Neural cell (in vitro differentiated cells): ENCODE results near the gene SLC37A3. TPM values are rescaled to one million over a fixed set of nuclear protein-coding genes. Genes with fewer than 3 reads are reported as not detected.

Source experiments
- H2AFZ ChIP-seq: fragments of 200-600, 300-800 bp; sonication (generic), shearing (Covaris generic); 2 replicates; pipeline ENCODE4 v1.6.0; 2014; ENCODE audit warnings: low read depth, mild to moderate bottlenecking, antibody characterized with exemption, low read length, moderate library complexity
- H3F3A ChIP-seq: fragments of 200-600 bp; shearing (Covaris generic); 2 replicates; pipeline ENCODE4 v1.6.1; 2016; ENCODE audit warnings: mild to moderate bottlenecking, moderate library complexity, mixed read lengths, antibody characterized with exemption, low read length; ENCODE audit not compliant: insufficient read depth, poor library complexity, severe bottlenecking
- H3K27ac ChIP-seq: fragments of 200-600, 300-800 bp; sonication (generic), shearing (Covaris generic); 2 replicates; pipeline ENCODE4 v1.5.1; 2014; ENCODE audit warnings: mild to moderate bottlenecking, low read length, moderate library complexity
- H3K27me3 ChIP-seq: fragments of 300-800, 200-600 bp; sonication (generic), shearing (Covaris generic); 2 replicates; pipeline ENCODE4 v1.6.0; 2014; ENCODE audit warnings: mild to moderate bottlenecking, low read depth, low read length, moderate library complexity; ENCODE audit not compliant: insufficient read depth
- H3K36me3 ChIP-seq: fragments of 300-800, 200-600 bp; sonication (generic), shearing (Covaris generic); 2 replicates; pipeline ENCODE4 v1.5.1; 2014; ENCODE audit warnings: mild to moderate bottlenecking, antibody characterized with exemption, low read length, moderate library complexity; ENCODE audit not compliant: insufficient read depth
- H3K4me2 ChIP-seq: fragments of 300-800, 200-600 bp; sonication (generic), shearing (Covaris generic); 2 replicates; pipeline ENCODE4 v1.6.0; 2014; ENCODE audit warnings: mild to moderate bottlenecking, low read length
- H3K4me3 ChIP-seq: fragments of 300-800, 200-600 bp; sonication (generic), shearing (Covaris generic); 2 replicates; pipeline ENCODE4 v1.5.1; 2014; ENCODE audit warnings: mild to moderate bottlenecking, low read length, moderate library complexity
- H3K79me2 ChIP-seq: fragments of 200-600 bp; shearing (Covaris generic); replicated peaks from 2 replicates; pipeline ENCODE4 v1.6.0; 2014; ENCODE audit warnings: mild to moderate bottlenecking, low read length, moderate library complexity; ENCODE audit not compliant: insufficient read depth
- H3K9ac ChIP-seq: fragments of 300-800, 200-600 bp; sonication (generic), shearing (Covaris generic); 2 replicates; pipeline ENCODE4 v1.6.1; 2016; ENCODE audit warnings: mild to moderate bottlenecking, low read length, mixed read lengths
- H3K9me2 ChIP-seq: fragments of 200-600 bp; shearing (Covaris generic); 2 replicates; pipeline ENCODE4 v1.6.1; 2016; ENCODE audit warnings: mild to moderate bottlenecking, low read length, mixed read lengths; ENCODE audit not compliant: insufficient read depth
- H3K9me3 ChIP-seq: fragments of 200-600, 300-800 bp; sonication (generic), shearing (Covaris generic); 2 replicates; pipeline ENCODE4 v1.6.1; 2016; ENCODE audit warnings: mild to moderate bottlenecking, mixed run types, low read length, moderate library complexity, mixed read lengths
- H4K20me1 ChIP-seq: fragments of 200-600 bp; shearing (Covaris generic); 2 replicates; pipeline ENCODE4 v1.6.1; 2016; ENCODE audit warnings: mild to moderate bottlenecking, mixed run types; ENCODE audit not compliant: insufficient read depth
- EP300 ChIP-seq: fragments of 450-650 bp; conservative IDR thresholded peaks from 2 replicates; pipeline ENCODE4 v1.6.1; 2014; ENCODE audit warnings: antibody characterized with exemption, mild to moderate bottlenecking, moderate library complexity; ENCODE audit not compliant: poor library complexity, severe bottlenecking
- EZH2 ChIP-seq: fragments of 200-600, 300-800 bp; shearing (Covaris generic), sonication (generic); IDR thresholded peaks from 2 replicates; pipeline ENCODE4 v1.6.1; 2014; ENCODE audit warnings: antibody characterized with exemption, low read length, borderline replicate concordance, mild to moderate bottlenecking; ENCODE audit not compliant: insufficient read depth, poor library complexity, severe bottlenecking
- MXI1 ChIP-seq: fragments of 450-650 bp; conservative IDR thresholded peaks from 2 replicates; pipeline ENCODE4 v1.6.1; 2014; ENCODE audit warnings: antibody characterized with exemption, mild to moderate bottlenecking; ENCODE audit not compliant: poor library complexity, severe bottlenecking
- POLR2AphosphoS5 ChIP-seq: IDR thresholded peaks from 2 replicates; pipeline ENCODE4 v1.6.1; 2012
- RAD21 ChIP-seq: fragments of 450-650 bp; conservative IDR thresholded peaks from 2 replicates; pipeline ENCODE4 v1.6.1; 2014; ENCODE audit warnings: antibody characterized with exemption, mild to moderate bottlenecking, moderate library complexity
- REST ChIP-seq: IDR thresholded peaks from 2 replicates; pipeline ENCODE4 v1.6.1; 2012; ENCODE audit warnings: borderline replicate concordance
- SMC3 ChIP-seq: fragments of 450-650 bp; conservative IDR thresholded peaks from 2 replicates; pipeline ENCODE4 v1.6.1; 2014; ENCODE audit warnings: antibody characterized with exemption, mild to moderate bottlenecking, moderate library complexity; ENCODE audit not compliant: poor library complexity
- TAF1 ChIP-seq: IDR thresholded peaks from 2 replicates; pipeline ENCODE4 v1.6.1; 2012; ENCODE audit warnings: low read depth
- polyA plus RNA-seq: library from polyadenylated mRNA; depleted of rRNA; stranded (reverse); fragments of >200 nt; gene quantifications from 2 replicates; pipeline ENCODE4 v1.2.3, GENCODE V29; 2014
- TF ChIP-seq, protein P1 (sequence below): fragments of 450-650 bp; IDR thresholded peaks from 2 replicates; pipeline ENCODE4 v1.5.1; 2014; ENCODE audit warnings: antibody characterized with exemption, mild to moderate bottlenecking, moderate library complexity; ENCODE audit not compliant: poor library complexity, severe bottlenecking

SLC37A3 gene
- polyA plus RNA-seq, 1 donor from 2014 or later, result 176 TPM

DNA sequence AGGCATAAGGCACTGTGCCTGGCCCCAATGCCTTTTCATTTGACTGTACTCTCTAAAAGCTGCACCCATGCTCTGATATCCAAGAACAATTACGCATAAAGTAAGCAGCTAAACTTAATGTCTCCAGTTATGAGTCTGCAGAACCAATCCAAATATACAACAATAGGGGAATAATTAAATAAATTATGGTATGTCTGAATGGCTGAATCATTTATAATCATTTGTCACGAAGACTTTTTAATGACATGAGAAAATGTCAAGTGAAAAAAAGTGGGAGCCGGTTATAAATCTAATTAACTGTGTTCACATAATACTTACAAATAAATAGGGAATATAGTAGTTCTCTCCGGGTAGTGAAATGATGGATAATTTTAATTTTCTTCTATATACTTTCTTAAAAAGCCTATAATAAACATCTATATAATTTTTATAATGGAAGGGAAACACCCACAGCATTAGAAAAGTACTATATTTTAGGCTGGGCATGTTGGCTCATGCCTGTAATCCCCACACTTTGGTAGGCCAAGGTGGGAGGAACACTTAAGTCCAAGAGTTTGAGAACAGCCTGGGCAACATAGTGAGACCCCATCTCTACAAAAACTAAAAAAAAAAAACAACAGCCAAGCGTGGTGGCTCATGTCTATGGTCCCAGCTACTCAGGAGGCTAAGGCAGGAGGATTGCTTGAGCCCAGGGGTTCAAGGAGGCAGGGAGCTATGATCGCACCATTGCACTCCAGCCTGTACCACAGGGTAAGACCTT, 14.2 kb downstream of the SLC37A3 start:
- Histone ChIP-seq H3K9ac (no peak overlapping the region), H3K9me2 (no peaks in the 10 kb centered on the region), H2AFZ (no peak overlapping the region), H3F3A (no peaks in the 10 kb centered on the region), H3K4me3 (no peak overlapping the region), H4K20me1 (no peaks in the 10 kb centered on the region), H3K4me2 (no peak overlapping the region), H3K27me3 (no peaks in the 10 kb centered on the region), H3K79me2 (no peaks in the 10 kb centered on the region), H3K27ac (no peak overlapping the region), H3K9me3 (no peaks in the 10 kb centered on the region), H3K36me3 (no peaks in the 10 kb centered on the region)
- no peak for TF ChIP-seq TAF1
- no peak for TF ChIP-seq POLR2AphosphoS5
- no peak for TF ChIP-seq REST
- TF ChIP-seq RAD21, result no peak
- no peak for TF ChIP-seq MXI1
- no peak for TF ChIP-seq EP300
- TF ChIP-seq, protein P1, sequence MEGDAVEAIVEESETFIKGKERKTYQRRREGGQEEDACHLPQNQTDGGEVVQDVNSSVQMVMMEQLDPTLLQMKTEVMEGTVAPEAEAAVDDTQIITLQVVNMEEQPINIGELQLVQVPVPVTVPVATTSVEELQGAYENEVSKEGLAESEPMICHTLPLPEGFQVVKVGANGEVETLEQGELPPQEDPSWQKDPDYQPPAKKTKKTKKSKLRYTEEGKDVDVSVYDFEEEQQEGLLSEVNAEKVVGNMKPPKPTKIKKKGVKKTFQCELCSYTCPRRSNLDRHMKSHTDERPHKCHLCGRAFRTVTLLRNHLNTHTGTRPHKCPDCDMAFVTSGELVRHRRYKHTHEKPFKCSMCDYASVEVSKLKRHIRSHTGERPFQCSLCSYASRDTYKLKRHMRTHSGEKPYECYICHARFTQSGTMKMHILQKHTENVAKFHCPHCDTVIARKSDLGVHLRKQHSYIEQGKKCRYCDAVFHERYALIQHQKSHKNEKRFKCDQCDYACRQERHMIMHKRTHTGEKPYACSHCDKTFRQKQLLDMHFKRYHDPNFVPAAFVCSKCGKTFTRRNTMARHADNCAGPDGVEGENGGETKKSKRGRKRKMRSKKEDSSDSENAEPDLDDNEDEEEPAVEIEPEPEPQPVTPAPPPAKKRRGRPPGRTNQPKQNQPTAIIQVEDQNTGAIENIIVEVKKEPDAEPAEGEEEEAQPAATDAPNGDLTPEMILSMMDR, result no peak
- TF ChIP-seq EZH2, result no peak
- no peak for TF ChIP-seq SMC3

DNA sequence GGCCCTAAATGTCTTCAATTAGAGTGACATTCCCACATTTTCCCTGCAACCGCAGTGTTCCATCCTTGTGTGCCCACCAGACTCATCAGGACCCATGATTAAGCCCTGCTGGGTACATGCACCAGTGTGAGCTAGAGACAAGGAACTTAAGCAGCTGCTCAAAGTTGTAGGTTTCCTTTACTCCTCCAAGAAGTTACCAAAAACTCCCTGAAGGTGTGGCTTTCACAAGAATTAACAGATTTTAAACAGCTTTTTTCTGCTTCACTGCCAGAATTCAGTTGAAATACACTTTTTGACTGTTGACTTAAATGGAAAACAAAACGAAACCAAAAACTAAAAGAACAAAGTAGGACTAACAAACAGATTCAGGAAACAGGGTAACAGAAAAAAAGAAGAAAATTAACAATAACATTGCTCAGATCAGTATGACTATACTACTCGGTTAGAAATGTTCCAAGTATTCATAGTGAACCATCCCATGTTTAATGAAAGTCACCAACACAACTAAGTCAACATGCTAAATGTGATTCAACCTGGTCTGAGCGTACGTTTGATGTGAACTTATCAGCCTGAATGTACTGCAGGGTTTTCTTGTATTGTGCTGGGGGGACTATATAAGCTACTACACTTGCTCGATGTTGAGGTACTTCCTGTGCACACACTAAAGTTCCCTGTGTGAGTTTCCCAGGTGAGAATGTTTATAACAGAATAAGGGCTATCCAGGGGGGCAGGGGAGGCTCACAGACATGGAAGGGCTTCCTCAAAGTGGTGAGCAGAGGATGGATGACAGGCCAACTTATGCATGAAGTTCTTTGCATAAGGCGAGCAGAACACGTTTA, 22.2 kb downstream of the SLC37A3 start:
- H2AFZ ChIP-seq, result no peak overlapping the region
- no peak overlapping the region for H3K4me2 ChIP-seq
- no peak overlapping the region for H3K27ac ChIP-seq
- TF ChIP-seq POLR2AphosphoS5, result no peak
- no peak for TF ChIP-seq REST
- TF ChIP-seq, protein P1, result no peak
- TF ChIP-seq MXI1, result no peak
- TF ChIP-seq EP300, result no peak
- TF ChIP-seq SMC3, result no peak
- TF ChIP-seq EZH2, result no peak
- no peak for TF ChIP-seq TAF1
- no peak for TF ChIP-seq RAD21
- no peaks in the 10 kb centered on the region for H4K20me1 ChIP-seq
- H3K9me2 ChIP-seq, result no peaks in the 10 kb centered on the region
- H3K9ac ChIP-seq, result no peak overlapping the region
- no peaks in the 10 kb centered on the region for H3F3A ChIP-seq
- no peaks in the 10 kb centered on the region for H3K36me3 ChIP-seq
- no peaks in the 10 kb centered on the region for H3K27me3 ChIP-seq
- no peaks in the 10 kb centered on the region for H3K9me3 ChIP-seq
- no peaks in the 10 kb centered on the region for H3K79me2 ChIP-seq
- no peak overlapping the region for H3K4me3 ChIP-seq
